Measurements from ENCODE around the gene NLRC4.
A peak's percentile ranks its signal among the peaks of the same experiment; 100 is the strongest.
"Not testable (repeated sequence)": the region's sequence is repeated elsewhere in the genome, so short reads cannot be mapped to it uniquely, and the experiment has no call there.

The NLRC4 gene

DNA sequence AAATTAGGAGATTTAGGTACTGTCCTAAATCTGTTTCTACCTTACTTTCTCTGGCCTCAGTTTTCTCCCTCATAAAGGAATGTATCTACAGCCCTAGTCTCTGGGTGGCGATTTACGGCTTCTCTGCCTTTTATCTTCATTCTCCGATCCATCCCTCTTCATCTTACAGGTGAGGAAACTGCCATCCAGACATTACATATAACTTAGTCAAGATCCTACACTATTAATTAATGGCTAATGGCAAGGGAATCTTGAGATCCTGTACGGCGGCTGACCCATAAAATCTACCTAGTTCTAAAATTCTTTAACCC, 12.6 kb upstream of the NLRC4 start:
- no peaks in the 10 kb centered on the region for H3K4me1 ChIP-seq (ENCODE audit: insufficient read depth, low read length)
- H3K27me3 ChIP-seq (ENCODE audit: insufficient read depth, low read length) = peaks cover 10% of the 10 kb centered on the region; the same call in 1 of the 2 replicates
- H3K4me3 ChIP-seq (ENCODE audit: low read length) = peak overlapping the region; percentile 90
- H3K27ac ChIP-seq (ENCODE audit: low read depth, low read length) = peak overlapping the region; percentile 5; the same call in 1 of the 2 replicates
- 67% methylated on average over 5 of the region's 5 CpGs for WGBS
- peak overlapping the region; percentile 88; the same call in 1 of the 2 replicates for H3K9ac ChIP-seq (ENCODE audit: low read depth, low read length)
- no peaks in the 10 kb centered on the region for H3K9me3 ChIP-seq (ENCODE audit: insufficient read depth, low read depth, low read length)
- H3K36me3 ChIP-seq (ENCODE audit: insufficient read depth, low read length) = peaks cover 5% of the 10 kb centered on the region; the same call in 1 of the 2 replicates

DNA sequence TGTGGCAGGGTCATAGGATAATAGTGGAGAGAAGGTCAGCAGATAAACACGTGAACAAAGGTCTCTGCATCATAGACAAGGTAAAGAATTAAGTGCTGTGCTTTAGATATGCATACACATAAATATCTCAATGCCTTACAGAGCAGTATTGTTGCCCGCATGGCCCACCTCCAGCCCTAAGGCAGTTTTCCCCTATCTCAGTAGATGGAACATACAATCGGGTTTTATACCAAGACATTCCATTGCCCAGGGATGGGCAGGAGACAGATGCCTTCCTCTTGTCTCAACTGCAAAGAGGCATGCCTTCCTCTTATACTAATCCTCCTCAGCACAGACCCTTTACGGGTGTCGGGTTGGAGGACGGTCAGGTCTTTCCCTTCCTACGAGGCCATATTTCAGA, 11.1 kb upstream of the NLRC4 start:
- not testable (repeated sequence) for H3K4me3 ChIP-seq (ENCODE audit: low read length); H3K9ac ChIP-seq (ENCODE audit: low read depth, low read length); H3K9me3 ChIP-seq (ENCODE audit: insufficient read depth, low read depth, low read length); H3K36me3 ChIP-seq (ENCODE audit: insufficient read depth, low read length); H3K27ac ChIP-seq (ENCODE audit: low read depth, low read length); H3K4me1 ChIP-seq (ENCODE audit: insufficient read depth, low read length)
- peaks cover 12% of the 10 kb centered on the region; the same call in 1 of the 2 replicates for H3K27me3 ChIP-seq (ENCODE audit: insufficient read depth, low read length)
- WGBS = 98% methylated on average over 5 of the region's 7 CpGs

DNA sequence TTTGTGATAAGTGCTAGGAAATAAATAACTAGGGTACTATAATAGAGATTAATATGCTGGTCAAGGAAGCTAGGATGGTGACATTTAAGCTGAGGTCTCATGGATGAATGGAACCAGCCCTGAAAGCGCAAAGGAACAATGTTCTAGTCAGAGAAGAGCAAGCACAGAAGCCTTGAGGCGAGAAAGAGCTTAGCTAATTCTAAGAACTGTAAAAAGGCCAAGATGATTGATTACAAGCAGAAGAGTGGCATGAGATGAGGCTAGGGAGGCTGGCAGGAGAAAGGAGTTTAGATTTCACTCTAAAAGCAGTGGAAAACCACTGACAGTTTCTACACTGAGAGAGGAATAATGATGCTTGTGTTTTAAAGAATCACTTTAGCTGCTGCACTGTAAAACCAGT, 9.6 kb upstream of the NLRC4 start:
- H3K27me3 ChIP-seq (ENCODE audit: insufficient read depth, low read length) = peaks cover 17% of the 10 kb centered on the region; the same call in 1 of the 2 replicates
- no peak overlapping the region for H3K9ac ChIP-seq (ENCODE audit: low read depth, low read length)
- WGBS = 83% methylated on average over 2 of the region's 2 CpGs
- H3K4me3 ChIP-seq (ENCODE audit: low read length) = no peak overlapping the region
- no peaks in the 10 kb centered on the region for H3K4me1 ChIP-seq (ENCODE audit: insufficient read depth, low read length)
- no peak overlapping the region for H3K27ac ChIP-seq (ENCODE audit: low read depth, low read length)
- H3K36me3 ChIP-seq (ENCODE audit: insufficient read depth, low read length) = no peaks in the 10 kb centered on the region
- no peaks in the 10 kb centered on the region for H3K9me3 ChIP-seq (ENCODE audit: insufficient read depth, low read depth, low read length)

- H3K27me3 ChIP-seq (ENCODE audit: insufficient read depth, low read length) = peaks cover 17% of the 10 kb centered on the region; the same call in 1 of the 2 replicates
- no peak overlapping the region for H3K9ac ChIP-seq (ENCODE audit: low read depth, low read length)
- 53% methylated on average over 3 of the region's 3 CpGs for WGBS
- H3K36me3 ChIP-seq (ENCODE audit: insufficient read depth, low read length) = no peaks in the 10 kb centered on the region
- H3K4me3 ChIP-seq (ENCODE audit: low read length) = no peak overlapping the region
- H3K9me3 ChIP-seq (ENCODE audit: insufficient read depth, low read depth, low read length) = no peaks in the 10 kb centered on the region
- no peak overlapping the region for H3K27ac ChIP-seq (ENCODE audit: low read depth, low read length)
- H3K4me1 ChIP-seq (ENCODE audit: insufficient read depth, low read length) = no peaks in the 10 kb centered on the region
Observed at GRCh38 chr2:32272279-32272678, 7.6 kb upstream of the NLRC4 start.

DNA sequence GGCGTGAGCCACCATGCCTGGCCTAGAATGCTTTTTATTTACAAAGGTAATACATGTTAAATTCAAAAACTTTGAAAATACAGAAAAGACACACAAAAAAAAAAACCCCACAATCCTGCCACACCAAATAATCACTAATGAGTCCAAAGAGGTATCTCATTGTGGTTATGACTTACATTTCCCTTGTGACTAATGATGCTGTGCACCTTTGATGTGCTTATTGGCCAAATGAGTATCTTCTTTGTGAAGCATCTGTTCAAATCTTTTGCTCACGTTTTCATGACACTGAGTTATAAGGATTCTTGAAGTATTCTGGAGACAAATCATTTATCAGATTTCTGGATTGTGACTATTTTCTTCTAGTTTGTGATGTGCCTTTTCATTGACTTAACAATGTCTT, 6.4 kb upstream of the NLRC4 start:
- Histone ChIP-seq H3K27ac (ENCODE audit: low read depth, low read length) (no peak overlapping the region), H3K36me3 (ENCODE audit: insufficient read depth, low read length) (no peaks in the 10 kb centered on the region), H3K4me3 (ENCODE audit: low read length) (no peak overlapping the region), H3K9ac (ENCODE audit: low read depth, low read length) (no peak overlapping the region), H3K27me3 (ENCODE audit: insufficient read depth, low read length) (peaks cover 17% of the 10 kb centered on the region; the same call in 1 of the 2 replicates), H3K9me3 (ENCODE audit: insufficient read depth, low read depth, low read length) (no peaks in the 10 kb centered on the region), H3K4me1 (ENCODE audit: insufficient read depth, low read length) (no peaks in the 10 kb centered on the region)
- 56% methylated on average over 2 of the region's 2 CpGs for WGBS

DNA sequence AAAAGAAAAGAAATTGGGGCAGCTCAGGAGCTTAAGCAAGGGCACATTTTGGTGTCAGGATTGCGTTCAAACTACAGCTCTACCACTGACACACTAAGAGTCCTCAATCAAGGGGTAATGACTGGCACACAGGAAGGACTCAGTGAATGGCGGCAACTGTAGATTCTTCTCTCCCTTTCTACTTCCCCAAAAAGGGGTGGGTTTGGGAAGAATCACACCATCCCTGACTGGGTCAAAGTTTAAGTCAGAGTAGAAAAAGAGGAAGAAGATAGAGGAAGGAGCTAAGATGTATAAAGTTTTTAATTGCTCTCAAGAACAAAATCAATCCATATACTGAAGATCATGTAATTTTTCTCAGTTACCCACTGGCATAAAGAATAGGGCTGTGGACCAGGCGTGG, 2.6 kb downstream of the NLRC4 start:
- Histone ChIP-seq H3K36me3 (ENCODE audit: insufficient read depth, low read length) (no peaks in the 10 kb centered on the region), H3K4me3 (ENCODE audit: low read length) (no peak overlapping the region), H3K27ac (ENCODE audit: low read depth, low read length) (no peak overlapping the region), H3K9ac (ENCODE audit: low read depth, low read length) (no peak overlapping the region), H3K9me3 (ENCODE audit: insufficient read depth, low read depth, low read length) (no peaks in the 10 kb centered on the region), H3K27me3 (ENCODE audit: insufficient read depth, low read length) (no peaks in the 10 kb centered on the region), H3K4me1 (ENCODE audit: insufficient read depth, low read length) (no peaks in the 10 kb centered on the region)
- WGBS = 87% methylated on average over 3 of the region's 3 CpGs

DNA sequence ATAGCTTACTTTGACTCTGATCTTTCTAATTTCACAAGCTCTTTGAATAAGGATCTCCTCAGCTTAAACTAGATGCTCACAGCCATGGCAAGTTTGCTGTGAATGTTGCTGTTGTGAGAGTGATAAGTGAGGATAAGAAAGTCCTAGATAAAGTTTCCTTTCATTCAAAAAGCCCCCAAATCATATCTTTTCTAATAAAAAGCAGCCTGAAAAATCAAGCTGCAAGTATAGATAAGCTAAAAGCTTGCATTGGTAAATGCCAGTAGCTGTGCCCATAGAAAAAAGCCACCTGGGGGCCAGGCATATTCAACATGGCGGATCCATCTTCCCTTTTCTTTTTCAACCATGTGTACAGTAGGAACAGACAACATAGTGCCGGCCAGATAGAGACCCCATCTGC, 4.3 kb downstream of the NLRC4 start:
- H3K36me3 ChIP-seq (ENCODE audit: insufficient read depth, low read length) = no peaks in the 10 kb centered on the region
- H3K27ac ChIP-seq (ENCODE audit: low read depth, low read length) = no peak overlapping the region
- H3K9ac ChIP-seq (ENCODE audit: low read depth, low read length) = no peak overlapping the region
- H3K4me1 ChIP-seq (ENCODE audit: insufficient read depth, low read length) = no peaks in the 10 kb centered on the region
- WGBS = 81% methylated on average over 2 of the region's 2 CpGs
- no peaks in the 10 kb centered on the region for H3K27me3 ChIP-seq (ENCODE audit: insufficient read depth, low read length)
- no peaks in the 10 kb centered on the region for H3K9me3 ChIP-seq (ENCODE audit: insufficient read depth, low read depth, low read length)
- no peak overlapping the region for H3K4me3 ChIP-seq (ENCODE audit: low read length)

- Histone ChIP-seq H3K36me3 (ENCODE audit: insufficient read depth, low read length) (no peaks in the 10 kb centered on the region), H3K27ac (ENCODE audit: low read depth, low read length) (no peak overlapping the region), H3K4me1 (ENCODE audit: insufficient read depth, low read length) (no peaks in the 10 kb centered on the region), H3K9me3 (ENCODE audit: insufficient read depth, low read depth, low read length) (no peaks in the 10 kb centered on the region), H3K27me3 (ENCODE audit: insufficient read depth, low read length) (no peaks in the 10 kb centered on the region), H3K4me3 (ENCODE audit: low read length) (no peak overlapping the region), H3K9ac (ENCODE audit: low read depth, low read length) (no peak overlapping the region)
- 86% methylated on average over 11 of the region's 13 CpGs for WGBS
Observed at GRCh38 chr2:32258242-32258641, 6.4 kb downstream of the NLRC4 start.

DNA sequence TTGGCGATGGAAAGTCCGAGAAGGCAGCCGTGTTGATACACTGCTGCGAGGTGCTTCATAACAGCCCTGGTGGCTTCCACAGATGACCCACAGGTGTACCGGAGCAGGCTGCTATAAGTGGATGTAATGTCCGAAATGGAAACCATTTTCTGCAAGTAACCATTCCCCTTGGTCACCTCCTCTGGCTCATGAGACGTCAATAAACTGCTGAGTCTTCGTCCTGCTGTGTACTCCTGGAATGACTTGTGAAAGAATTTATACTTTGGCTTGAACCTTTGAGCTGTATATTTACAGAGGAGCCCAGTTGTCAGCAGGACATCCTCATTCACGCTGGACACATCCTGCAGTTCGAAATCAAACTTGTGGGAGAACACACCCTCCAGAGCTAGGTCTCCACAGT, 14.4 kb downstream of the NLRC4 start:
- Histone ChIP-seq H3K27ac (ENCODE audit: low read depth, low read length) (no peak overlapping the region), H3K27me3 (ENCODE audit: insufficient read depth, low read length) (no peaks in the 10 kb centered on the region), H3K4me3 (ENCODE audit: low read length) (no peak overlapping the region), H3K9me3 (ENCODE audit: insufficient read depth, low read depth, low read length) (no peaks in the 10 kb centered on the region), H3K36me3 (ENCODE audit: insufficient read depth, low read length) (no peaks in the 10 kb centered on the region), H3K9ac (ENCODE audit: low read depth, low read length) (no peak overlapping the region), H3K4me1 (ENCODE audit: insufficient read depth, low read length) (no peaks in the 10 kb centered on the region)
- 93% methylated on average over 10 of the region's 10 CpGs for WGBS

- H3K9me3 ChIP-seq (ENCODE audit: insufficient read depth, low read depth, low read length) = no peaks in the 10 kb centered on the region
- no peak overlapping the region for H3K27ac ChIP-seq (ENCODE audit: low read depth, low read length)
- H3K36me3 ChIP-seq (ENCODE audit: insufficient read depth, low read length) = no peaks in the 10 kb centered on the region
- no peak overlapping the region for H3K4me3 ChIP-seq (ENCODE audit: low read length)
- H3K9ac ChIP-seq (ENCODE audit: low read depth, low read length) = no peak overlapping the region
- no peaks in the 10 kb centered on the region for H3K27me3 ChIP-seq (ENCODE audit: insufficient read depth, low read length)
- no peaks in the 10 kb centered on the region for H3K4me1 ChIP-seq (ENCODE audit: insufficient read depth, low read length)
- WGBS = 95% methylated on average over 2 of the region's 2 CpGs
Observed at GRCh38 chr2:32249731-32250236, 14.9 kb downstream of the NLRC4 start.

DNA sequence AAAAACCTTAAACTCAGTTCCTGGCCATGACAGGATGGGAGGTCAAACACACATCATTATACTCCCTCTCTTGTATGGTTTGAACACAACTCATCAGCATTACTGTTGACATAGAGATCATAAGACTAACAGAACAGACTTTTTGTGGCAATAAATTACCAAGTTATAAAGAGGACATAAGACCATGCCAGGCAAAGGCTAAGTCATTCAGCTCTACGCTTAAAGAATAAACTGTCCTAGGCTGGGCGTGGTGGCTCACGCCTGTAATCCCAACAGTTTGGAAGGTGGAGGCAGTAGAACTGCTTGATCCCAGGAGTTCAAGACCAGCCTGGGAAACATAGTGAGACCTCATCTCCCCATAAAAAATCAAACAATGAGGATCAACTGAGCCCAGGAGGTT, 16.4 kb downstream of the NLRC4 start:
- Histone ChIP-seq H3K4me3 (ENCODE audit: low read length) (no peak overlapping the region), H3K27me3 (ENCODE audit: insufficient read depth, low read length) (no peaks in the 10 kb centered on the region), H3K9me3 (ENCODE audit: insufficient read depth, low read depth, low read length) (no peaks in the 10 kb centered on the region), H3K36me3 (ENCODE audit: insufficient read depth, low read length) (no peaks in the 10 kb centered on the region), H3K9ac (ENCODE audit: low read depth, low read length) (no peak overlapping the region), H3K27ac (ENCODE audit: low read depth, low read length) (no peak overlapping the region), H3K4me1 (ENCODE audit: insufficient read depth, low read length) (no peaks in the 10 kb centered on the region)
- WGBS = 93% methylated on average over 3 of the region's 3 CpGs

DNA sequence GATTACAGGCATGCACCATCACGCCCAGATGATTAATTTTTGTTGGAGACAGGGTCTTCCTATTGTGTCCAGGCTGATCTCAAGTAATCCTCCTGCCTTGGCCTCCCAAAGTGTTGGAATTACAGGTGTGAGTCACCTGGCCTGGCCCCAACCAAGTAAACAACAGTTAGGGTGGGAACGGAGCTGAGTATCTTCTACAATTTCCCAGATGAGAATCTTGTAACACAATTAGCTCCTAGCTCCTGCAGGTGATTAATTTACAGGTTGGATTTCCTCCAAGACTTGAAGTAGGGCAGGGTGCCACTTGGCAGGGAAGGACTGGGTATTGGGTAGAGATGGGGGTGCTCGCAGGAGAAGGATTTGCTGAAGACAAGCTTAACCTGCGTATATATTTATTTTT, 17.8 kb downstream of the NLRC4 start:
- no peaks in the 10 kb centered on the region for H3K36me3 ChIP-seq (ENCODE audit: insufficient read depth, low read length)
- no peak overlapping the region for H3K27ac ChIP-seq (ENCODE audit: low read depth, low read length)
- 99% methylated on average over 3 of the region's 4 CpGs for WGBS
- no peak overlapping the region for H3K9ac ChIP-seq (ENCODE audit: low read depth, low read length)
- no peaks in the 10 kb centered on the region for H3K9me3 ChIP-seq (ENCODE audit: insufficient read depth, low read depth, low read length)
- no peaks in the 10 kb centered on the region for H3K4me1 ChIP-seq (ENCODE audit: insufficient read depth, low read length)
- no peaks in the 10 kb centered on the region for H3K27me3 ChIP-seq (ENCODE audit: insufficient read depth, low read length)
- H3K4me3 ChIP-seq (ENCODE audit: low read length) = no peak overlapping the region

Data from HUES64 (cell line).